Measurements from ENCODE around the gene CSE1L.

Gene CSE1L

GRCh38 chr20:49034070-49034732 is 11.9 kb upstream of the CSE1L start:
- CTCF ChIA-PET, result interaction anchor here (1.5 kb wide), 1 partner anchor 22 kb away, joined by 3 read pairs; no protein-coding TSS in a partner anchor
- H3K4me3 ChIP-seq (ENCODE audit: low read depth, low read length), result no peak overlapping the region
- POLR2A ChIA-PET, result no interaction called here
- no peak for TF ChIP-seq CTCF (IDR thresholded peaks at IDR 0.05; ENCODE audit: insufficient read depth, low read length, missing control alignments)
- no peak for DNase-seq (ENCODE audit: low read depth, low spot score)

DNA sequence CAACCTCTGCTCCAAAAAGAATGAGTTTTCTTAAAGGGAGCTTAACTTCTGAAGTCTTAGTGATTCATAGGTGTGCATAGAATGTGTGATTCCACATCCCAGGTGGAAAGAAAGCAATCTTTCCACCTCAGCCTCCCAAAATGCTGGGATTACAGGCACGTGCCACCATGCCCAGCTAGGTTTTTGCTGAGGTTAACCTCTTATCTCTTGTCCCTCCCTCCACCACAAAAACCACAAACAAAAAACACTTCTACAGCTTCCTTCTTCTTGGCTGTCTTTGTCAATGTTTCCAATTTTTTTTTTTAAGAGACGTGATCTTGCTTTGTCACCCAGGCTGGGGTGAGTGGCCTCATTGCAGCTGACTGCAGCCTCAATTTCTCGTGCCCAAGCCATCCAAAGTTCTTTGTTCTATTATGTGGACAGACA is 8.1 kb upstream of the CSE1L start:
- TF ChIP-seq CTCF (IDR thresholded peaks at IDR 0.05; ENCODE audit: insufficient read depth, low read length, missing control alignments), result no peak
- DNase-seq (ENCODE audit: low read depth, low spot score), result no peak
- H3K4me3 ChIP-seq (ENCODE audit: low read depth, low read length), result no peak overlapping the region
- ChIA-PET CTCF (interaction anchor here (0.9 kb wide), 2 partner anchors 9 kb away, joined by 3 read pairs; no protein-coding TSS in a partner anchor), POLR2A (no interaction called here)

DNA sequence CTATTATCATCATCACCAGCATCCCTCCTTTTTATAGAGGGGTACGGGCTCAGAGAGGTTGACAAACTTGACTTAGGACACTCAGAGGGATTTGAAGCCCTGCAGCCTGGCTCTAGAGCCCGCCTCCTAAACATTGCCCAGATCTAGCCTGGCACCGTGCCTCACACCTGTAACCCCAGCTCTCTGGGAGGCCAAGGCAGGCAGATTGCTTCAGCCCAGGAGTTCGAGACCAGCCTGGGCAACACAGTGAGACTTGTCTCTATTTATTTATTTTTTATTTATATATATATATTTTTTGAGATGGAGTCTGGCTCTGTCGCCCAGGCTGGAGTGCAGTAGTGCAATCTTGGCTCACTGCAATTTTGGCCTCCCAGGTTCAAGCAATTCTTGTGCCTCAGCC is 6.3 kb upstream of the CSE1L start:
- POLR2A ChIA-PET, result no interaction called here
- CTCF ChIA-PET, result no interaction called here
- DNase-seq (ENCODE audit: low read depth, low spot score), result no peak
- TF ChIP-seq CTCF (IDR thresholded peaks at IDR 0.05; ENCODE audit: insufficient read depth, low read length, missing control alignments), result no peak
- H3K4me3 ChIP-seq (ENCODE audit: low read depth, low read length), result no peak overlapping the region

GRCh38 chr20:49043000-49043399 is 3.1 kb upstream of the CSE1L start:
- no peak overlapping the region for H3K4me3 ChIP-seq (ENCODE audit: low read depth, low read length)
- ChIA-PET CTCF (interaction anchor here (1.8 kb wide), 1 partner anchor 8 kb away, joined by 4 read pairs; no protein-coding TSS in a partner anchor), POLR2A (no interaction called here)
- no peak for DNase-seq (ENCODE audit: low read depth, low spot score)
- TF ChIP-seq CTCF (IDR thresholded peaks at IDR 0.05; ENCODE audit: insufficient read depth, low read length, missing control alignments), result no peak

- ChIA-PET CTCF (interaction anchor here (0.8 to 2.7 kb wide), 3 partner anchors 9 to 171 kb away, joined by 3 to 10 read pairs (median 7); no protein-coding TSS in a partner anchor), POLR2A (interaction anchor here (1.1 kb wide), 1 partner anchor 56 kb away, joined by 3 read pairs; no protein-coding TSS in a partner anchor)
- peak overlapping the region; percentile 100 for H3K4me3 ChIP-seq (ENCODE audit: low read depth, low read length)
- no peak for TF ChIP-seq CTCF (IDR thresholded peaks at IDR 0.05; ENCODE audit: insufficient read depth, low read length, missing control alignments)
- DNase-seq (ENCODE audit: low read depth, low spot score), result no peak
These were observed 549 bp upstream of the CSE1L start for GRCh38 chr20:49045440-49046086.

DNA sequence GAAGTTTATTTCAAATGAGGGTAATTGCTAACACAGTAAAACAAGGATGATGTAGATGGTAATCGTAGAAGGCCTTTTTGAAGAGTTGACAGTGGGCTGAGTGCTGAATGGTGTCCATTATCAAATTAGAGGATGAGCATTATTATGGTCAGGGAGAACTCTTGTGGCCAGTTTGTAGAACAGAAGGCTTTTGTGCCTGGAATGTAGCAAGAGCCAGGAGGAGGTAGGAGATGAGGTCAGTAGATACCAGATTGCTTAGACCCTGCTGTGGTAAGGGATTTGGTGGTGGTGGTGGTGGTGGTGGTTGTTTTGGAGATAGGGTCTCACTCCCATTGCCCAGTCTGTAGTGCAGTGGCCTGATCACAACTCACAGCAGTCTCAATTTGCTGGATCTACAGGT is 6.2 kb downstream of the CSE1L start:
- CTCF ChIA-PET, result no interaction called here
- DNase-seq (ENCODE audit: low read depth, low spot score), result no peak
- H3K4me3 ChIP-seq (ENCODE audit: low read depth, low read length), result no peak overlapping the region
- no peak for TF ChIP-seq CTCF (IDR thresholded peaks at IDR 0.05; ENCODE audit: insufficient read depth, low read length, missing control alignments)
- POLR2A ChIA-PET, result no interaction called here
